SK-N-DZ (cell line): ENCODE measurements around the gene ZMYM4.
"Not testable (repeated sequence)": the region's sequence is repeated elsewhere in the genome, so short reads cannot be mapped to it uniquely, and the experiment has no call there.

Experiments
- DNase-seq: peaks from one replicate; pipeline ENCODE4 v3.0.0-alpha.2; 2015; ENCODE audit warnings: low spot score
- small RNA-seq, 2 experiments: library from RNA; depleted of rRNA; stranded (forward); fragments of <200 nt; gene quantifications; one replicate each; pipeline ENCODE3, GENCODE V24; 2014

Gene ZMYM4

DNA sequence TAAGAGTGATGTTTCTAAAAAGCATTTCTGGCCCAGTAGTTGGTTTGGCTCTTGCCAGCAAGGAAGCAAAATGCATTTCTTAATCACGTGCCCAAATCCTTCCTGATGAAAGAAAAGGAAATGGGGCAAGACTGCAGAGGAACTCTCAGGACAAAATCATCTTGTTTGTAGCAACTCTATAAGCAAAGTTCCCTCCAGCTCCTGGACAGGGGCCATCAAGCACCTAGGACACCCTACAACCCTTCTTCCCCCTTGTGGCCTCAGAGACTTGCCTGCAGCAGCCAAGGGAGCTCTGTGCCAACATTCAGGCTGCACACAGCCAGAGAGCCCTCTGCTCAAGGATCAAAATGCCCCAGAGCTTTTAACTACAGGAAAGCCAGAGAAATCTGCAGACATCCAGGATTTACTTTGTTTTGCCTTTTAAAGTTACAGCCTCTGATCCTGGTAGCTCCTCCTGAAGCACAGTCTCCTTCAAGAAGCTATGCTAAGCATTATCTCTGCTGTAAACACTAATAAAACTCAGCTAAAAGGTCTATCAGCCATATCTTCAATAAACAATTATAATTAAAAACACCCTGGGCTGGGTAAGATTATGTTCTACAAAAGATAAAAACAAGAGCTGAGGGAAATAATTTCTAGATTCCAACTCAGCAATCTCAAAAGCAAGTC is 183.7 kb downstream of the ZMYM4 start:
- no peak for DNase-seq

DNA sequence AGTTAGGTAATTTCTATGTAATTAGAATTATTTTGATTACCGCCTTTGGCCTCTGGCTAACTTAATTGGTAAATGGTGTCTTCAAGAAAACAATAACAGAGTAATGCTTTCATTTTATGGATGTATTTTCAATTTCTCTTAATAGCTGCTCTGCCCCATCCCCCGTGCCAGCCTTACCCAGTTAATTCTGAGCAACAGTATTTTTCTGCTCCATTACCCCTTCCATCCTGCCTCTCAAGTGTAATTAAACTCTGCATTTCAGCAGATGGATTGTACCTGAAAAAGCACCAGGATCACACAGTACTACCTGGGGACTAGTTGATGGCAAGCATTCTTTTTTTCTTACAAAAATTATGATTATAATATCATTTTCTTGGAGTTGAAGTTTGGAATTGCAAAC is 184.5 kb downstream of the ZMYM4 start:
- DNase-seq: no peak

DNA sequence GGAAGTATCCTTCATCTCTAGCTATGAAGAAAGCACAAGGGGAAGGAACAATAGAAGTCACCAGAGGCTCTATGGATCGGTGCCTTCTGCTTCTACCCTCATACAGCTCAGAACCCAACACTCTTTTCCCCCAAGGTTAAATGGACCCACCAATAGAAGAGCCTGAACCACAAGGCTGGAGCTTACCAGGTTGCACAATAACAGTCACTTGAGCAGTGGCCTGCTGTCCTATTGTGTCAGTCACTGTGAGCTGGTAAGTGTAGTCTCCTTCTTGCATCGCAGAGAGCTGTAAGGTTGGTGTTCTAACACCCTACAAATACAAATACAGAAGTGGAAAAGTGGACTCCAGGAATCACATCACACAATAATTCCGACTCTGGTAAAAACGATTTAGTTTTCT is 185.7 kb downstream of the ZMYM4 start:
- no peak for DNase-seq

DNA sequence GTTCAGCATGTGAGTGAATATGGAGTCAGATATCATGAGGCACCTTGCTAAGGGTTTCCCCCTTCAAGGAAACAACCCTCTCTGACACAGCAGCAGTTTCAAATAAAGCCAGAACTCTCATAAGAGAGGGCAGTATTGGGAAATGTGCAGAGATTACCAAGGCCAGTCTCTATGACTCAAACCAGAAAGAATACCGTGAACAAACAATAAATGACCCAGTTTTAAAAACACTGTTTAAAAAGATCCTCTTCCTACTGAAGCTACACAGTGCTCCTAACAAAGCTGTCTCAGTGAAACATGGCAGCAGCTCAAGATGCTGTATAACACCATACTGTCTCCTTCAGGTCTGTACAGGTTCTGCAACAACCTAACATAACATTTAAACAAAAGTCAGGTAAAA is 186.1 kb downstream of the ZMYM4 start:
- DNase-seq: no peak

DNA sequence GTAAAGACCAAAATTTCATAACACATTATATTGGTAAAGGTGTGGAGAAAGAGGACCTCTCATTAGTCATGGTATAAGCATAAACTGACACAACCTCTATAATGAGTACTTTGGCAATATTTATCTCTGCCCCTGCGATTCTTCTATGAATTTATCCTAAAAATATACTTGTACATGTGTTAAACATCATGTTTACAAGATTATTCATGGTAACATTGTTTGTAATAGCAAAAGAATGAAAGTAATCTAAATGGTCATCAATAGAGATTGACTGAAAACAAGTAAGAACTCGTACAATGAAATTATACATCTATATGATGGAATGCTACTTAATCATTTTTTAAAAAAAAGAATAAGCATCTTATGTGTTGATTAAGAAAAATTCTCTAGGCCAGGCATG is 192.3 kb downstream of the ZMYM4 start:
- DNase-seq: no peak

DNA sequence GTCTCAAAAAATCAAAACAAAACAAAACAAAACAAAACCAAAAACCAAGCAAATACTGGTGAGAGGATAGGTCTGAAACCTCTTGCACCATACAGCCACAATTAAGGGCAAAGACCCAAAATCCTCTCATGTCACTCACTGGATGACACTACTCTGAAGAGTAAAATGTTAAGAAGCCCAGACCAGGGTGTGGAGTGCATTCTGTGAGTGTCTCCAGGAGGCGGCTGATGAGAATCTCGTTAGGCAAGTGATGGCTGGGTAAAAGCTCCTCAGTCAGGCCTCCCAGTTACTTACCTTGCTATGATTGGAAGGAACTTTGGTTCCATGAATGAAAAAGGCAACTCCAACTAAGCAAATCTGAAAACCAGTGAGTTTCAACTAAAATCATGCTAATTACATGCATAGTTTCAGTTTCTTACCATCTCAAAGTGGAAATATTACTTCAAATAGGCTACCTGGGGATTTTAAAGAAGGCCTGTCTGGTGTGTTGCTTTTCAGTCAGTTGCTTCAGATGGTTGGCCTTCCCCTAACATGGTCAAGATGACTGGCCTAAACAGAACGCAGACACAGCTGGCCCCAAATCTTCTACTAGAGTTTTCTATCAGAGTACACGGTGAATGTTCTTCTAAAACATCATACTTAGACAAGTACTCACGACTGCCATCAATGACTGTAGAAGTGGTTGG is 193.6 kb downstream of the ZMYM4 start:
- no peak for DNase-seq

DNA sequence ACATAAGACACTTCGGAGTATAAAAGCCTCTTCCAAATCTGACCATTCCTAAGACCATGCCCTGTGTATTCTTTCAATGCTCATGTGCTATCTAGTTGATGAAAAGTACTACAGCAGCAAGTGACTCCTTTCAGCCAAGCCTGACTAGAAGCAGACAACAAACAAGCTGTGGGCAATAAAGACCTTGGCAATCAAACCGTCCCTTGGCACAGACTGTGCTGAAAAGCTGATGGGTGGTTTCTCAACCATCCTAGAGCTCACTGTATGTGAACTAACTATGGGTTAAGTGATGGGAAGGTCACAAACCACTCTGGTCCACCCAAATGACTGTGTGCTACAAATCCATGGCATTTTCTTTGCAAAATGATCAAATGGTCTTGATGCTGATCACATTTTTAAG is 194.7 kb downstream of the ZMYM4 start:
- DNase-seq: no peak

DNA sequence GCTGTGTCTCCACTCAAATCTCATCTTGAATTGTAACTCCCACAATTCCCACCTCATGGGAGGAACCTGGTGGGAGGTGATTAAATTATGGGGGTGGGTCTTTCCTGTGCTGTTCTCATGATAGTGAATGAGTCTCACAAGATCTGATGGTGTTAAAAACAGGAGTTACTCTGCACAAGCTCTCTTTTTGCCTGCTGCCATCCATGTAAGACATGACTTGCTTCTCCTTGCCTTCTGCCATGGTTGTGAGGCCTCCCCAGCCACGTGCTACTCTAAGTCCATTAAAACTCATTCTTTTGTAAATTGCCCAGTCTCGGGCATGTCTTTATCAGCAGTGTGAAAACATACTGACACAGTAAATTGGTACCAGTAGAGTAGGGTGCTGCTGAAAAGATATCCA is 195.2 kb downstream of the ZMYM4 start:
- DNase-seq: not testable (repeated sequence)

DNA sequence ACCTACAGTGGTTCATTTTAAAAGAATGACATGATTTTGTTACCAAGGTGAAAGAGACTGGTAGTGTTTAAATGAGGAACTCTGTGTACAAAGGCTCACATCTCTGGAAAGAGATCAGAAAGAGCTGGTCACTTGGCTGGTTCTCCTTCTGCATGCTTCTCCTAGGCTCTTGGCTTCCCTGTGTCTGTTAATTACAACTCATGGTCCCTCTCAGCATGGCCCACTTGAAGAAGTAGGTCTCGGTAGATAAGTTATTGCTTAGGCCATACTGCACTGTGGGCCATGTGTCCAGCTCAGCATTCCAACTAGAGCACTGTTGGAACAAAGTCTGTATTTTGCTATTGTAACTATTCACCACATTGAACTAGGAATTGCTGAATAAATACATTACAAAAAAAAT is 197.6 kb downstream of the ZMYM4 start:
- no peak for DNase-seq

DNA sequence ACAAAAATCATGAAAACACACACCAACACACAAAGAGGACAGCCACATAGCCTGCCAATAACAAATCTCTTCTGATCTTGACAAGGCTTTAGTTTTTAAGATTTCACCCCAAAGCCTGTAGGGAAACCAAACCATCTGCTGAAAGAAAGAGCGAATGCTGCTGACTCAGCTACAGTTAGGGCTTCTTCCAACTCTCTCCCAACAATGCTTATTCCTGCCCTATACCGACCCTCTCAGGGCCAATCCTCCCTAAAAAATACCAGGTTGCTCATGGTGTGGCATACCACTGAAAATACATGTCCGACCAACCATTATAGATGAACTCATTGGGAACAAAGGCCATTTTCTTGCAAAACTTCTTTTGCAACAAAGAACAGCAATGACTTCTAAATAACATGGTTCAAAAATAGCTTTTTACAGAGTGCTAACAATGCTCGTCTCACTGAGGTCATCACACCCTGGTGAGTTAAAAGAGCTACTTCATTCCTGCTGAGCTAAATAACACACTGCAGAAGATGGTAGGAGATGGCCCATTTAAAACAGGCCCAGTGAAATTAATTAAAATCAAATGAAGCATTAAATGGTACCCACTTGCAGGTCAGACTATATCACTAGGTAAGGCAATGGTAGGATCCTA is 202.6 kb downstream of the ZMYM4 start:
- no peak for DNase-seq

Small RNA genes lying within 50 kb of the gene (small RNA-seq; reads per million reads assigned to genes)
- gene RF00091: 0 reads per million in 2 experiments
